Thoracic aorta (tissue), 2 donors: ENCODE data around the gene SLC25A5. TPM values are rescaled to one million over a fixed set of nuclear protein-coding genes. Genes with fewer than 3 reads are reported as not detected.

Source experiments
- ATAC-seq: fragments of 150-250 bp; one replicate; pipeline ENCODE4 v1.8.0; 2017; ENCODE audit warnings: low read depth; ENCODE audit not compliant: insufficient number of reproducible peaks, low FRiP score
- DNase-seq: peaks from one replicate; pipeline ENCODE4 v3.0.0-alpha.2; 2020; ENCODE audit warnings: low spot score
- H3K27ac ChIP-seq, 2 donors: fragments of 200-600 bp; sonication (generic); 1 replicate in 1 of 2; 2 replicates in 1 of 2; pipeline ENCODE4 v1.5.1; 2016; ENCODE audit warnings: mild to moderate bottlenecking in 2 of 2, moderate library complexity in 2 of 2
- H3K27me3 ChIP-seq: fragments of 200-600 bp; sonication (generic); replicated peaks from 2 replicates; pipeline ENCODE4 v1.6.0; 2016; ENCODE audit warnings: mild to moderate bottlenecking; ENCODE audit not compliant: insufficient read depth
- H3K36me3 ChIP-seq: fragments of 200-600 bp; sonication (generic); one replicate; pipeline ENCODE4 v1.5.1; 2016
- H3K4me1 ChIP-seq, 2 donors: fragments of 200-600 bp; sonication (generic); 1 replicate in 1 of 2; 2 replicates in 1 of 2; pipeline versions ENCODE4 v1.5.1 to v1.6.0; 2016; ENCODE audit warnings: low read depth in 2 of 2, mild to moderate bottlenecking in 1 of 2; ENCODE audit not compliant: control insufficient read depth in 1 of 2
- H3K4me3 ChIP-seq: fragments of 200-600 bp; sonication (generic); 2 replicates; pipeline ENCODE4 v1.5.1; 2016; ENCODE audit warnings: mild to moderate bottlenecking
- H3K9me3 ChIP-seq: fragments of 200-600 bp; sonication (generic); 2 replicates; pipeline ENCODE4 v1.5.1; 2016
- CTCF ChIP-seq: fragments of 200-600 bp; sonication (generic); IDR thresholded peaks from one replicate; pipeline ENCODE4 v1.5.1; 2019; ENCODE audit warnings: antibody characterized with exemption
- total RNA-seq, 2 donors: library from RNA; depleted of rRNA; stranded (reverse); fragments of >200 nt; gene quantifications; one replicate each; pipeline versions ENCODE4 v1.1.0 to v1.2.3, GENCODE V29; 2016

SLC25A5 gene
- total RNA-seq, 2 donors from 2014 or later = 102 to 123 TPM

GRCh38 chrX:119477812-119478232, 9.6 kb downstream of the SLC25A5 start:
- no peak overlapping the region for H3K4me3 ChIP-seq
- H3K27me3 ChIP-seq = no peaks in the 10 kb centered on the region
- TF ChIP-seq CTCF = no peak
- no peak for ATAC-seq
- no peaks in the 10 kb centered on the region for H3K9me3 ChIP-seq
- no peak overlapping the region for H3K27ac ChIP-seq
- no peaks in the 10 kb centered on the region for H3K36me3 ChIP-seq
- DNase-seq = no peak
- no peaks in the 10 kb centered on the region for H3K4me1 ChIP-seq

GRCh38 chrX:119478504-119478903, 10.3 kb downstream of the SLC25A5 start:
- ATAC-seq = no peak
- no peak overlapping the region for H3K27ac ChIP-seq

GRCh38 chrX:119479845-119480244, 11.6 kb downstream of the SLC25A5 start:
- Histone ChIP-seq H3K27me3 (no peaks in the 10 kb centered on the region), H3K36me3 (no peaks in the 10 kb centered on the region), H3K4me1 (no peaks in the 10 kb centered on the region), H3K27ac (no peak overlapping the region), H3K4me3 (no peak overlapping the region), H3K9me3 (no peaks in the 10 kb centered on the region)
- DNase-seq (no peak), ATAC-seq (no peak)
- TF ChIP-seq CTCF = no peak

More at GRCh38 chrX:119478504-119478903, 10.3 kb downstream of the SLC25A5 start:
- no peak for DNase-seq
- Histone ChIP-seq H3K36me3 (no peaks in the 10 kb centered on the region), H3K4me1 (no peaks in the 10 kb centered on the region), H3K27me3 (no peaks in the 10 kb centered on the region), H3K4me3 (no peak overlapping the region), H3K9me3 (no peaks in the 10 kb centered on the region)
- TF ChIP-seq CTCF = no peak

- DNase-seq (no peak), ATAC-seq (no peak)
- Histone ChIP-seq H3K36me3 (no peaks in the 10 kb centered on the region), H3K4me1 (no peaks in the 10 kb centered on the region), H3K4me3 (no peak overlapping the region), H3K9me3 (no peaks in the 10 kb centered on the region), H3K27ac (no peak overlapping the region), H3K27me3 (no peaks in the 10 kb centered on the region)
- no peak for TF ChIP-seq CTCF
Measured at GRCh38 chrX:119481323-119481801, 13.1 kb downstream of the SLC25A5 start.

- peak overlapping the region; percentile 72 for H3K4me3 ChIP-seq
- no peaks in the 10 kb centered on the region for H3K9me3 ChIP-seq
- ATAC-seq (no peak), DNase-seq (no peak)
- H3K27ac ChIP-seq = peak overlapping the region in 1 of 2 donors; percentile 41
- H3K27me3 ChIP-seq = no peaks in the 10 kb centered on the region
- H3K36me3 ChIP-seq = no peaks in the 10 kb centered on the region
- H3K4me1 ChIP-seq = no peaks in the 10 kb centered on the region
- no peak for TF ChIP-seq CTCF
Measured at GRCh38 chrX:119482041-119482440, 13.8 kb downstream of the SLC25A5 start.
